Fibroblast of lung (primary cell): ENCODE measurements around the gene RYR2. TPM values are rescaled to one million over a fixed set of nuclear protein-coding genes. Genes with fewer than 3 reads are reported as not detected.

Source experiments
- DNase-seq, 2 donors: peaks; one replicate each; pipeline versions ENCODE4 v3.0.0 to v3.0.0-alpha.2; 2010; ENCODE audit warnings: low read depth in 2 of 2
- H2AFZ ChIP-seq: 2 replicates; pipeline ENCODE4 v1.5.1; 2012; ENCODE audit warnings: low read length, control low read depth, inconsistent platforms
- H3K27ac ChIP-seq: 2 replicates; pipeline ENCODE4 v1.5.1; 2011; ENCODE audit warnings: low read length, control low read depth; ENCODE audit not compliant: insufficient read depth
- H3K27me3 ChIP-seq: 2 replicates; pipeline ENCODE4 v1.5.1; 2011; ENCODE audit warnings: mild to moderate bottlenecking, low read length; ENCODE audit not compliant: control insufficient read depth, insufficient read depth
- H3K36me3 ChIP-seq: 2 replicates; pipeline ENCODE4 v1.5.1; 2011; ENCODE audit warnings: low read length; ENCODE audit not compliant: control insufficient read depth, insufficient read depth
- H3K4me1 ChIP-seq: 2 replicates; pipeline ENCODE4 v1.5.1; 2011; ENCODE audit warnings: low read length; ENCODE audit not compliant: control insufficient read depth, insufficient read depth; ENCODE audit errors: extremely low read depth
- H3K4me2 ChIP-seq: 2 replicates; pipeline ENCODE4 v1.5.1; 2011; ENCODE audit warnings: low read length, control low read depth; ENCODE audit not compliant: insufficient read depth; ENCODE audit errors: extremely low read depth
- H3K4me3 ChIP-seq, 4 experiments: fragments of 200-600 bp in 1 of 4; sonication (generic) in 1 of 4; replicated peaks in 1 of 4; 2 replicates each; pipeline ENCODE4 v1.5.1; 2011 to 2016; ENCODE audit warnings: low read length in 4 of 4, low read depth in 3 of 4, mild to moderate bottlenecking in 3 of 4, control low read depth in 2 of 4, inconsistent platforms in 1 of 4, mixed read lengths in 1 of 4; ENCODE audit not compliant: insufficient read depth in 1 of 4; ENCODE audit errors: control extremely low read depth in 1 of 4
- H3K79me2 ChIP-seq: 2 replicates; pipeline ENCODE4 v1.5.1; 2012; ENCODE audit warnings: mild to moderate bottlenecking, low read length, inconsistent platforms; ENCODE audit not compliant: control insufficient read depth, insufficient read depth
- H3K9ac ChIP-seq: 2 replicates; pipeline ENCODE4 v1.5.1; 2011; ENCODE audit warnings: mild to moderate bottlenecking, low read length, control low read depth; ENCODE audit not compliant: insufficient read depth
- H3K9me3 ChIP-seq: 2 replicates; pipeline ENCODE4 v1.5.1; 2012; ENCODE audit warnings: low read depth, low read length; ENCODE audit not compliant: control insufficient read depth, insufficient read depth
- H4K20me1 ChIP-seq: 2 replicates; pipeline ENCODE4 v1.5.1; 2011; ENCODE audit warnings: low read length; ENCODE audit not compliant: control insufficient read depth, insufficient read depth; ENCODE audit errors: extremely low read depth
- EZH2 ChIP-seq: IDR thresholded peaks from 2 replicates; pipeline ENCODE4 v1.5.1; 2012; ENCODE audit warnings: low read length, control low read depth, mild to moderate bottlenecking; ENCODE audit errors: missing control alignments
- polyA plus RNA-seq, 2 donors: library from polyadenylated mRNA; depleted of rRNA in 1 of 2; stranded (reverse) in 1 of 2; unstranded in 1 of 2; fragments of >200 nt; gene quantifications; 2 replicates each; pipeline ENCODE4 v1.2.1, GENCODE V29; 2011 to 2012; ENCODE audit warnings: missing spikeins in 1 of 2
- total RNA-seq: library from RNA; depleted of rRNA; stranded (reverse); fragments of >200 nt; gene quantifications from 2 replicates; pipeline ENCODE4 v1.2.1, GENCODE V29; 2014
- TF ChIP-seq, protein P1 (sequence below), 2 donors: IDR thresholded peaks in 1 of 2; conservative IDR thresholded peaks in 1 of 2; 1 replicate in 1 of 2; 2 replicates in 1 of 2; pipeline ENCODE4 v1.5.1; 2011 to 2012; ENCODE audit warnings: low read length in 2 of 2, control low read depth in 1 of 2, inconsistent platforms in 1 of 2, low read depth in 1 of 2, mild to moderate bottlenecking in 1 of 2

Gene RYR2
- total and polyA plus RNA-seq, 2 donors (not counting 1 experiment from before 2014, with no cell fraction given): 0.06 to 0.17 TPM

DNA sequence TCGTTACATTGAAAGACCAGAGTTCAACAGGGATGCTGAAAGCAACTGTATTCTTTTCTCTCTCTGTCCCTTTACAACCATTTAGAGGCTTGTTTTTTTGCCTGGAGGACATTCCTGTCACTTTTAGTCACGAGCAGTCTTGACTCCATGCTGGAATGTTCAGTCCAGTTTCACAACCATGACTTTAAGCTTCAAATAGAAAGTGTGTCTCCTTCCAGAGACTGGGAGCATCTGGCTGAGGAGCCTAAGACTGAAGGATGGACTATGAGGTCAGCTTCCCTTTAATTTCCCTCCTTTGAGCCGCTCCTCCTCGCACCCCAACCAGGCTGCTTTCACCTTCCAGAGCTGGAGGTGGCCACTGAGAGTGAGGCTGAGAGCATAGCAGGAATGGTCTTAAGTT is 10.5 kb upstream of the RYR2 start:
- H2AFZ ChIP-seq: no peak overlapping the region
- H3K4me2 ChIP-seq: peak overlapping the region; percentile 4
- TF ChIP-seq, protein P1, sequence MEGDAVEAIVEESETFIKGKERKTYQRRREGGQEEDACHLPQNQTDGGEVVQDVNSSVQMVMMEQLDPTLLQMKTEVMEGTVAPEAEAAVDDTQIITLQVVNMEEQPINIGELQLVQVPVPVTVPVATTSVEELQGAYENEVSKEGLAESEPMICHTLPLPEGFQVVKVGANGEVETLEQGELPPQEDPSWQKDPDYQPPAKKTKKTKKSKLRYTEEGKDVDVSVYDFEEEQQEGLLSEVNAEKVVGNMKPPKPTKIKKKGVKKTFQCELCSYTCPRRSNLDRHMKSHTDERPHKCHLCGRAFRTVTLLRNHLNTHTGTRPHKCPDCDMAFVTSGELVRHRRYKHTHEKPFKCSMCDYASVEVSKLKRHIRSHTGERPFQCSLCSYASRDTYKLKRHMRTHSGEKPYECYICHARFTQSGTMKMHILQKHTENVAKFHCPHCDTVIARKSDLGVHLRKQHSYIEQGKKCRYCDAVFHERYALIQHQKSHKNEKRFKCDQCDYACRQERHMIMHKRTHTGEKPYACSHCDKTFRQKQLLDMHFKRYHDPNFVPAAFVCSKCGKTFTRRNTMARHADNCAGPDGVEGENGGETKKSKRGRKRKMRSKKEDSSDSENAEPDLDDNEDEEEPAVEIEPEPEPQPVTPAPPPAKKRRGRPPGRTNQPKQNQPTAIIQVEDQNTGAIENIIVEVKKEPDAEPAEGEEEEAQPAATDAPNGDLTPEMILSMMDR (conservative IDR thresholded peaks at IDR 0.05 in 1 of 2, IDR thresholded peaks at IDR 0.05 in 1 of 2; ENCODE audit: low read depth in 1 of 2, low read length in 2 of 2): no peak
- no peak for TF ChIP-seq EZH2
- H4K20me1 ChIP-seq: no peaks in the 10 kb centered on the region
- no peak for DNase-seq
- no peaks in the 10 kb centered on the region for H3K79me2 ChIP-seq
- H3K27me3 ChIP-seq: no peaks in the 10 kb centered on the region
- H3K27ac ChIP-seq: no peak overlapping the region
- H3K4me1 ChIP-seq: no peaks in the 10 kb centered on the region
- H3K4me3 ChIP-seq: no peak overlapping the region
- H3K9me3 ChIP-seq: no peaks in the 10 kb centered on the region
- no peaks in the 10 kb centered on the region for H3K36me3 ChIP-seq
- no peak overlapping the region for H3K9ac ChIP-seq

DNA sequence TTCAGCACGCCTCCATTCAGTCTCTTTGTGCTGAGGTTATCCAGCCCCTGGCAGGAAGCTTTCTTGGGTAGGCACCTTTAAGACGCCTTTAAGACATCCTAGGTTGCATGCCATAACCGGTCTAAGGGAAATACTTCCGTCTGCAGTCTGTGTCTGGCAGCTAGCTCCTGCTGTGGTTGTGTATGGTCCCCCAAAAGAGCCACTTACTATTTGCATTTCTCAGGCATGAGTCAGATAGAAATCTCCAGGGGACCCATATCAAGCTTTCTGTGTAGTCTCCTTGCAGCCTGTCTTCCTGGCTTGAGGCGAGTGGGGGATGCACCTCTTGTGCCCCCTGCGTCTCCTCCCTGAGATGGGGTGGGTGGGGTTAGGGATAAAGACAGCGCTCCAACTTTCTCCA is 10.0 kb upstream of the RYR2 start:
- TF ChIP-seq, protein P1 (conservative IDR thresholded peaks at IDR 0.05 in 1 of 2, IDR thresholded peaks at IDR 0.05 in 1 of 2; ENCODE audit: low read depth in 1 of 2, low read length in 2 of 2): no peak
- TF ChIP-seq EZH2: no peak

DNA sequence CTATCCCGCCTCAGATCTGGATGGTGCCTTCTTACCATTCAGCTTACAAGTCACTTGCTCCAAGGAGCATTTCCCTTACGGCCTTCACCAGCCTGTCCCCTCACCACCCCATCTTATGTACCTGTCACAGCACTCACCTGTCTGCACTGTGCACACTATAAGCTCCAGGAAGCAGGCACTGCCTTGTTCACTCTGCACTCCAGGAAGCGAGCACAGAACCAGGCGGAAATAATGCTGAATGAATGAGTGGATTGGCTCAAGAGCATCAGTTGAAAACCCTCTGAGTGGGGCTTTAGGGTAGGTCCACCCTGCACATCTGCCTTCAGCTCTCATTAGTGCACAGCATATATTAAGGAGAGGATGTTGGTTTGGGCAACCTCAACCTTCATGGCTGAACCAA is 8.9 kb upstream of the RYR2 start:
- Histone ChIP-seq H3K9me3 (no peaks in the 10 kb centered on the region), H3K4me2 (no peak overlapping the region), H3K27ac (no peak overlapping the region), H3K27me3 (no peaks in the 10 kb centered on the region), H3K4me1 (no peaks in the 10 kb centered on the region), H3K9ac (no peak overlapping the region), H2AFZ (no peak overlapping the region), H3K4me3 (no peak overlapping the region), H3K79me2 (no peaks in the 10 kb centered on the region), H3K36me3 (no peaks in the 10 kb centered on the region), H4K20me1 (no peaks in the 10 kb centered on the region)
- DNase-seq: no peak
- no peak for TF ChIP-seq EZH2
- TF ChIP-seq, protein P1 (conservative IDR thresholded peaks at IDR 0.05 in 1 of 2, IDR thresholded peaks at IDR 0.05 in 1 of 2; ENCODE audit: low read depth in 1 of 2, low read length in 2 of 2): no peak

More for the DNA sequence above, 10.0 kb upstream of the RYR2 start:
- H3K4me3 ChIP-seq: no peak overlapping the region
- no peaks in the 10 kb centered on the region for H3K4me1 ChIP-seq
- H3K79me2 ChIP-seq: no peaks in the 10 kb centered on the region
- no peaks in the 10 kb centered on the region for H3K27me3 ChIP-seq
- H3K9me3 ChIP-seq: no peaks in the 10 kb centered on the region
- no peak overlapping the region for H3K9ac ChIP-seq
- no peak overlapping the region for H3K4me2 ChIP-seq
- no peaks in the 10 kb centered on the region for H3K36me3 ChIP-seq
- H2AFZ ChIP-seq: no peak overlapping the region
- no peaks in the 10 kb centered on the region for H4K20me1 ChIP-seq
- DNase-seq: no peak
- no peak overlapping the region for H3K27ac ChIP-seq
